GM12865 (cell line): ENCODE results near the gene CDT1.

Experiments used
- DNase-seq: peaks from one replicate; pipeline ENCODE4 v3.0.0; 2010; ENCODE audit warnings: low read depth
- H3K4me3 ChIP-seq: 2 replicates; pipeline ENCODE4 v1.5.1; 2011; ENCODE audit warnings: mild to moderate bottlenecking, low read depth, low read length, control low read depth
- CTCF ChIP-seq: IDR thresholded peaks from 2 replicates; pipeline ENCODE4 v1.5.1; 2011; ENCODE audit warnings: low read length, control low read depth, low read depth, inconsistent platforms; ENCODE audit not compliant: insufficient read depth; ENCODE audit errors: missing control alignments

Gene CDT1

GRCh38 chr16:88803264-88803987, at the start of gene CDT1:
Gene CDT1 (plus strand): TSS chr16:88803789. CDS start chr16:88803832, 43 bp downstream.
- peak; percentile 89 for DNase-seq

GRCh38 chr16:88754109-88754911, 49.3 kb upstream of the CDT1 start:
- TF ChIP-seq CTCF = no peak
- H3K4me3 ChIP-seq = no peak overlapping the region
- no peak for DNase-seq

More at GRCh38 chr16:88803264-88803987, at the start of gene CDT1:
- no peak for TF ChIP-seq CTCF
- H3K4me3 ChIP-seq = peak within 1 kb of the TSS; percentile 64

- no peak for DNase-seq
- no peak for TF ChIP-seq CTCF
- no peak overlapping the region for H3K4me3 ChIP-seq
These were observed 48.5 kb upstream of the CDT1 start for GRCh38 chr16:88754912-88755744.

- no peak for TF ChIP-seq CTCF
- no peak overlapping the region for H3K4me3 ChIP-seq
- DNase-seq = no peak
These were observed 47.7 kb upstream of the CDT1 start for GRCh38 chr16:88755745-88756443.

GRCh38 chr16:88758227-88758943, 45.2 kb upstream of the CDT1 start:
- H3K4me3 ChIP-seq = no peak overlapping the region
- TF ChIP-seq CTCF = no peak
- DNase-seq = no peak

GRCh38 chr16:88758944-88759244, 44.7 kb upstream of the CDT1 start:
- no peak overlapping the region for H3K4me3 ChIP-seq
- no peak for DNase-seq
- no peak for TF ChIP-seq CTCF
